OCI-LY1 (cell line): ENCODE measurements around the gene H3-3A.

Source experiments
- CTCF ChIP-seq: fragments of 200-600 bp; sonication (generic), shearing (Covaris generic); IDR thresholded peaks from 2 replicates; pipeline ENCODE4 v1.5.1; 2017; ENCODE audit warnings: mild to moderate bottlenecking, antibody characterized with exemption, low read length, moderate library complexity, mixed read lengths
- EZH2 ChIP-seq: fragments of 200-600 bp; sonication (generic), shearing (Covaris generic); IDR thresholded peaks from 2 replicates; pipeline ENCODE4 v1.8.0; 2017; ENCODE audit warnings: borderline replicate concordance, mixed run types, mild to moderate bottlenecking, antibody characterized with exemption, low read length, moderate library complexity, mixed read lengths

GRCh38 chr1:226097866-226098625, 35.5 kb downstream of the H3-3A start:
- no peak for TF ChIP-seq CTCF
- TF ChIP-seq EZH2: no peak
